GM10248 (cell line): ENCODE measurements around the gene NUMA1.
A peak's percentile ranks its signal among the peaks of the same experiment; 100 is the strongest.

Experiments
- CTCF ChIA-PET: fragments of 300-600 bp; sonication (Branson Sonifier 250); formaldehyde crosslinking; extraction: SDS; loops from one replicate; lab custom pipeline; 2021; ENCODE audit warnings: antibody characterized with exemption; lab: Yijun Ruan, JAX
- POLR2A ChIA-PET: fragments of 350-650 bp; sonication (Branson Sonifier 250); formaldehyde crosslinking; extraction: SDS; loops from one replicate; lab custom pipeline; 2020; ENCODE audit warnings: antibody characterized with exemption; lab: Yijun Ruan, JAX
- DNase-seq: peaks from one replicate; pipeline ENCODE4 v3.0.0; 2012; ENCODE audit errors: extremely low spot score
- CTCF ChIP-seq: IDR thresholded peaks from 2 replicates; pipeline ENCODE4 v1.5.1; 2012; ENCODE audit warnings: mild to moderate bottlenecking, low read depth; ENCODE audit errors: extremely low read depth, missing control alignments, control extremely low read depth

NUMA1 gene

GRCh38 chr11:72081821-72082453 lies 1.6 kb upstream of the NUMA1 start:
- CTCF ChIA-PET = interaction anchor here (0.8 to 2.3 kb wide), 12 partner anchors 9 to 349 kb away, joined by 3 to 35 read pairs (median 4); no protein-coding TSS in a partner anchor
- TF ChIP-seq CTCF = no peak
- no peak for DNase-seq
- POLR2A ChIA-PET = interaction anchor here (0.5 to 0.7 kb wide), 2 partner anchors 19 to 22 kb away, joined by 3 read pairs; no protein-coding TSS in a partner anchor

DNA sequence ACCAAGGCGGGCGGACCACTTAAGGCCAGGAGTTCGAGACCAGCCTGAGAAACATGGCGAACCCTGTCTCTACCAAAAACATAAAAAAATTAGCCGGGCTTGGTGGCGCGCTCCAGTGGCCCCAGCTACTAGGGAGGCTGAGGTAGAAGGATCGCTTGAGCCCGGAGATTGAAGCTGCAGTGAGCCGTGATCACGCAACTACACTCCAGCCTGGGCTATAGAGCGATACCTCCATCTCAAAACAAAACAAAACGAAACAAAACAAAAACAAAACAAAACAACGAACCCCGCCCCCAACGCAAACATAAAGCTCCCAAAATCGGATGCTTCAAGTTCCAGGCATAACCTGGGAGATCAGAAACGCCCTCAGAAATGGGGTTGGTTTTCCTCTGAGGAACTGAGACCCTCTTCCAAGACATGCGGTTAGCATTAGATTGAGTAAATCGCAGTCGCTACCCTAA lies 872 bp upstream of the NUMA1 start:
- TF ChIP-seq CTCF = no peak
- CTCF ChIA-PET = interaction anchor here (1.1 to 2.3 kb wide), 8 partner anchors 9 to 104 kb away, joined by 3 to 35 read pairs (median 5); no protein-coding TSS in a partner anchor
- DNase-seq = no peak
- POLR2A ChIA-PET = interaction anchor here (0.5 kb wide), 1 partner anchor 21 kb away, joined by 3 read pairs; no protein-coding TSS in a partner anchor

DNA sequence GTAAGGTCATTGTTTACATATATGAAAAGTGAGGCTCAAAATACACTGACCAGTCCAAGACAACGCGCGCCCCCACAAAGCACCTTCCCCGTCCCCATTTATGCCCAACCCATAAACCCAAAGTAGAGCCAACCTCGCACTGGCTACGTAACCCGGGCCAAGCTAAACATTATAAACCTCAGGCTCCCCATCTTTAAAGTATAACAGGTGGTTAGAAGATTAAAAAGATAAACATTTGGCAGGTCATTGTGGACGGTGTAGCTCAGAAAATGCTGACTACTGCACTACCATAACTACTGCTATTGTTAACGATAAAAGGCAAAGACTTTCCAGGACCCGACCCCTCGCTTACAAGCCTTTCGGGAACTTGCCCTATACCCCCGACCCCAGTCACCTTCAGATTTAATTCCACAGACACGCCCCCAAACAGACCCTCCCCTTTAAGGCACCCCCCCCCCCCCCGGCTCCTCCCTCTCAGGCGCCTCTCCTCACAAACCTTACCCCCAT lies 470 bp downstream of the NUMA1 start:
- POLR2A ChIA-PET = no interaction called here

GRCh38 chr11:72078477-72078876 lies 1.9 kb downstream of the NUMA1 start:
- TF ChIP-seq CTCF = no peak
- ChIA-PET POLR2A (no interaction called here), CTCF (interaction anchor here (0.7 to 2.0 kb wide), 10 partner anchors 10 to 102 kb away, joined by 3 to 14 read pairs (median 3); no protein-coding TSS in a partner anchor)
- no peak for DNase-seq

More for the DNA sequence above, 470 bp downstream of the NUMA1 start:
- DNase-seq = no peak
- CTCF ChIA-PET = no interaction called here
- TF ChIP-seq CTCF = no peak

GRCh38 chr11:72075756-72076155 lies 4.6 kb downstream of the NUMA1 start:
- DNase-seq = no peak
- TF ChIP-seq CTCF = no peak
- CTCF ChIA-PET = interaction anchor here (1.1 to 3.0 kb wide), 9 partner anchors 10 to 51 kb away, joined by 3 to 16 read pairs (median 6); no protein-coding TSS in a partner anchor
- POLR2A ChIA-PET = no interaction called here

- ChIA-PET CTCF (interaction anchor here (1.1 to 3.0 kb wide), 12 partner anchors 9 to 50 kb away, joined by 3 to 16 read pairs (median 6); no protein-coding TSS in a partner anchor), POLR2A (no interaction called here)
- no peak for DNase-seq
- peak; percentile 52 for TF ChIP-seq CTCF
Observed at GRCh38 chr11:72075109-72075508, 5.2 kb downstream of the NUMA1 start.
